ENCODE results near the gene RBBP8. TPM values are rescaled to one million over a fixed set of nuclear protein-coding genes. Genes with fewer than 3 reads are reported as not detected.

The RBBP8 gene
- total RNA-seq, 3 donors from 2014 or later (not counting 1 experiment from before 2014, with no cell fraction given), result 11.6 to 18.7 (median 12.1) TPM

DNA sequence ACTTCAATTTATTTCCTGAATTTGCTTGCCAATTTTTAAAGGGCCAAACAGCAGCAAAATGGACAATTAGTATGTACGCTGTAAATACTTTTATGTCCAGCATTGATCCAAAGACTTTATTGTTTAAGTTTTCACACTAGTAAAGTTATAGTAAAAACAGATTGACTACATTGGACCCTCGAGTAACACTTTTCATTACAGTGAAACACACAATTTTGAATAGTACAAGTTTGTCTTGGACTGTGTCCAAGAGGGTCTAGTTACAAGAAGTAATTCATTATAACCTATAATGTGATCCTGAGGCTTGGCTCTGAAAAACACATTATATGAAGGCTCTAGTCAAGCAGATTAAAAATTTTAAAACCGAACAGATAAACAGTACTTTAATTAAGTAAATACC is 11.4 kb upstream of the RBBP8 start:
- Histone ChIP-seq H3K4me1 (ENCODE audit: control insufficient read depth, insufficient read depth, low read length) (no peaks in the 10 kb centered on the region), H3K9me3 (ENCODE audit: control insufficient read depth, insufficient read depth, low read length) (no peaks in the 10 kb centered on the region), H3K27me3 (ENCODE audit: control insufficient read depth, insufficient read depth, low read length) (no peaks in the 10 kb centered on the region)

DNA sequence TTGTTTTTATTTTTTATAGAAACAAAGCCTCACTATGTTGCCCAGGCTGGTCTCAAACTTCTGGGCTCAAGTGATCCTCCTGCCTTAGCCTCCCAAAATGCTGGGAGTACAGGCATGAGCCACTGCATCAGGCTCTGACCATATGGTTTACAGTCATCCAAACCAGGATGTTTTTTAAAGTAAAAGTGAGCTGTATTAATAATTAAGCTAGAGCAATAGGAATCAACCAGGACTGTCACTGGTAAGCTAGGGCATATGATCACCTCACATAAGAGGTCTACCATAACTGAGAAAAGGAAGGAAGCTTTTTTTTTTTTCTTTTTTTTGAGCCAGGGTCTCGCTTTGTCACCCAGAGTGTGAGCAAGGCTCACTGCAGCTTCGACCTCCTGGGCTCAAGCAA is 8.5 kb upstream of the RBBP8 start:
- H3K27me3 ChIP-seq (ENCODE audit: control insufficient read depth, insufficient read depth, low read length), result no peaks in the 10 kb centered on the region
- Mint-ChIP-seq H3K36me3 (no peaks in the 10 kb centered on the region), H3K4me3 (no peak overlapping the region), H3K9me3 (no peaks in the 10 kb centered on the region), H3K4me1 (no peaks in the 10 kb centered on the region), H3K27ac (no peak overlapping the region), H3K27me3 (ENCODE audit: low read depth in 2 of 2) (no peaks in the 10 kb centered on the region)
- H3K27ac ChIP-seq (ENCODE audit: low read length), result no peak overlapping the region
- no peak for ATAC-seq
- no peaks in the 10 kb centered on the region for H3K4me1 ChIP-seq (ENCODE audit: control insufficient read depth, insufficient read depth, low read length)
- DNase-seq, result no peak
- H3K36me3 ChIP-seq (ENCODE audit: control insufficient read depth, insufficient read depth, low read length), result no peaks in the 10 kb centered on the region
- intact Hi-C loops (cut with micrococcal nuclease), result no loop called here
- no peaks in the 10 kb centered on the region for H3K9me3 ChIP-seq (ENCODE audit: control insufficient read depth, insufficient read depth, low read length)
- no CpG with 5 or more reads among the region's 2 CpGs for WGBS (ENCODE audit: insufficient coverage)
- TF ChIP-seq, protein P1, sequence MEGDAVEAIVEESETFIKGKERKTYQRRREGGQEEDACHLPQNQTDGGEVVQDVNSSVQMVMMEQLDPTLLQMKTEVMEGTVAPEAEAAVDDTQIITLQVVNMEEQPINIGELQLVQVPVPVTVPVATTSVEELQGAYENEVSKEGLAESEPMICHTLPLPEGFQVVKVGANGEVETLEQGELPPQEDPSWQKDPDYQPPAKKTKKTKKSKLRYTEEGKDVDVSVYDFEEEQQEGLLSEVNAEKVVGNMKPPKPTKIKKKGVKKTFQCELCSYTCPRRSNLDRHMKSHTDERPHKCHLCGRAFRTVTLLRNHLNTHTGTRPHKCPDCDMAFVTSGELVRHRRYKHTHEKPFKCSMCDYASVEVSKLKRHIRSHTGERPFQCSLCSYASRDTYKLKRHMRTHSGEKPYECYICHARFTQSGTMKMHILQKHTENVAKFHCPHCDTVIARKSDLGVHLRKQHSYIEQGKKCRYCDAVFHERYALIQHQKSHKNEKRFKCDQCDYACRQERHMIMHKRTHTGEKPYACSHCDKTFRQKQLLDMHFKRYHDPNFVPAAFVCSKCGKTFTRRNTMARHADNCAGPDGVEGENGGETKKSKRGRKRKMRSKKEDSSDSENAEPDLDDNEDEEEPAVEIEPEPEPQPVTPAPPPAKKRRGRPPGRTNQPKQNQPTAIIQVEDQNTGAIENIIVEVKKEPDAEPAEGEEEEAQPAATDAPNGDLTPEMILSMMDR (IDR thresholded peaks at IDR 0.05), result no peak
- H3K4me3 ChIP-seq (ENCODE audit: low read length), result no peak overlapping the region

More for the DNA sequence above, 11.4 kb upstream of the RBBP8 start:
- ATAC-seq, result no peak
- Histone ChIP-seq H3K36me3 (ENCODE audit: control insufficient read depth, insufficient read depth, low read length) (no peaks in the 10 kb centered on the region), H3K4me3 (ENCODE audit: low read length) (no peak overlapping the region), H3K27ac (ENCODE audit: low read length) (no peak overlapping the region)
- WGBS (ENCODE audit: insufficient coverage), result no CpG with 5 or more reads among the region's 3 CpGs
- TF ChIP-seq, protein P1 (IDR thresholded peaks at IDR 0.05), result no peak
- Mint-ChIP-seq H3K4me1 (no peaks in the 10 kb centered on the region), H3K27ac (no peak overlapping the region), H3K27me3 (ENCODE audit: low read depth in 2 of 2) (no peaks in the 10 kb centered on the region), H3K36me3 (no peaks in the 10 kb centered on the region), H3K4me3 (no peak overlapping the region), H3K9me3 (no peaks in the 10 kb centered on the region)
- intact Hi-C loops (cut with micrococcal nuclease), result no loop called here
- DNase-seq, result no peak

DNA sequence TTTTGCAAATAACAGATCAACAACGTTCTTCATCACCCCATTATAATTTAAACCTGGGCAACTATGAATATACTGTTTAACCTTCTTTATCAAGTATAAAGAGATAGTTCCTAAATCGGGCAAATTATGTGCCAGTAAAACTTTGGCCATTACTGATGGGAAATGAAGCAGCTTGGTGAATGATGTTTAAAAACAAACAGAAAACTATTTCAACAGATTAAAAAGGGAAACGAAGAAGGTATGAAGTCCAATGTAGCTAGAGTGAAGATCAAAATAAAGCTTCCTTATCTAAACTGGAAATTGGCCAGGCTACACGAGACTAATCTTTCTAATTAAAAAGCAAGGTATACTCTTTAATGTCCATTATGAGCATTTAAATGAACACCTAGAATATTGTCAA is 6.7 kb upstream of the RBBP8 start:
- H3K27ac Mint-ChIP-seq, result no peak overlapping the region
- WGBS (ENCODE audit: insufficient coverage), result 80% methylated on average over 1 of the region's 4 CpGs
- Histone ChIP-seq H3K9me3 (ENCODE audit: control insufficient read depth, insufficient read depth, low read length) (no peaks in the 10 kb centered on the region), H3K27me3 (ENCODE audit: control insufficient read depth, insufficient read depth, low read length) (no peaks in the 10 kb centered on the region), H3K4me3 (ENCODE audit: low read length) (no peak overlapping the region), H3K4me1 (ENCODE audit: control insufficient read depth, insufficient read depth, low read length) (no peaks in the 10 kb centered on the region), H3K36me3 (ENCODE audit: control insufficient read depth, insufficient read depth, low read length) (no peaks in the 10 kb centered on the region), H3K27ac (ENCODE audit: low read length) (no peak overlapping the region)
- TF ChIP-seq, protein P1 (IDR thresholded peaks at IDR 0.05), result no peak
- intact Hi-C loops (cut with micrococcal nuclease), result no loop called here
- H3K27me3 Mint-ChIP-seq (ENCODE audit: low read depth in 2 of 2), result no peaks in the 10 kb centered on the region
- no peaks in the 10 kb centered on the region for H3K36me3 Mint-ChIP-seq
- ATAC-seq (no peak), DNase-seq (no peak)
- no peaks in the 10 kb centered on the region for H3K4me1 Mint-ChIP-seq
- no peak overlapping the region for H3K4me3 Mint-ChIP-seq
- no peaks in the 10 kb centered on the region for H3K9me3 Mint-ChIP-seq

DNA sequence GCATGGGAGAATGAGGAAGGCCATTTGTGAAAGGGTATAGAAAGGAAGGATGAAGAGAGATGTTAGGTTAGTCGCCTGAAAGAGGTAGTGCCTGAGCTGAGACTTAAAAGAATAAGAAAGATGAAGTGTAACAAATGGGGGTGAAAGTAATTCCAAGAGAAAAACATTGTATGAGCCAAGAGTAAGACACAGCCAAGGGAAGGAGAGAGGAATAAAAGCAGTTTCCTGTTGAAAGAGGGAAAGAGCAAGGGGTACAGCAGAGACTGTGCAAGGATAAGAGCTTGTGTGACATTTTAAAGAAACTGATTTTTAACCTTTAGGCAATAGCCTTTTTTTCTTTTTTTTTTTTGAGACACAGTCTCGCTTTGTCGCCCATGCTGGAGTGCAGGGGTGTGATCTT is 4.8 kb upstream of the RBBP8 start:
- no peak for DNase-seq
- Mint-ChIP-seq H3K27ac (no peak overlapping the region), H3K36me3 (no peaks in the 10 kb centered on the region), H3K4me1 (peaks cover 5 to 6% of the 10 kb centered on the region in 2 donors), H3K9me3 (no peaks in the 10 kb centered on the region), H3K4me3 (no peak overlapping the region), H3K27me3 (ENCODE audit: low read depth in 2 of 2) (no peaks in the 10 kb centered on the region)
- no peak for ATAC-seq
- intact Hi-C loops (cut with micrococcal nuclease), result no loop called here
- WGBS (ENCODE audit: insufficient coverage), result 87% methylated on average over 3 of the region's 3 CpGs
- Histone ChIP-seq H3K4me3 (ENCODE audit: low read length) (no peak overlapping the region), H3K27me3 (ENCODE audit: control insufficient read depth, insufficient read depth, low read length) (no peaks in the 10 kb centered on the region), H3K27ac (ENCODE audit: low read length) (no peak overlapping the region), H3K36me3 (ENCODE audit: control insufficient read depth, insufficient read depth, low read length) (no peaks in the 10 kb centered on the region), H3K4me1 (ENCODE audit: control insufficient read depth, insufficient read depth, low read length) (peaks cover 3% of the 10 kb centered on the region), H3K9me3 (ENCODE audit: control insufficient read depth, insufficient read depth, low read length) (no peaks in the 10 kb centered on the region)
- TF ChIP-seq, protein P1 (IDR thresholded peaks at IDR 0.05), result no peak
